AG08396 (cell line): ENCODE data around the gene RNF6.
"Not testable (repeated sequence)": the region's sequence is repeated elsewhere in the genome, so short reads cannot be mapped to it uniquely, and the experiment has no call there.

Experiments
- DNase-seq: peaks from one replicate; pipeline ENCODE4 v3.0.0; 2012; ENCODE audit warnings: low spot score, mixed read lengths

Gene RNF6

DNA sequence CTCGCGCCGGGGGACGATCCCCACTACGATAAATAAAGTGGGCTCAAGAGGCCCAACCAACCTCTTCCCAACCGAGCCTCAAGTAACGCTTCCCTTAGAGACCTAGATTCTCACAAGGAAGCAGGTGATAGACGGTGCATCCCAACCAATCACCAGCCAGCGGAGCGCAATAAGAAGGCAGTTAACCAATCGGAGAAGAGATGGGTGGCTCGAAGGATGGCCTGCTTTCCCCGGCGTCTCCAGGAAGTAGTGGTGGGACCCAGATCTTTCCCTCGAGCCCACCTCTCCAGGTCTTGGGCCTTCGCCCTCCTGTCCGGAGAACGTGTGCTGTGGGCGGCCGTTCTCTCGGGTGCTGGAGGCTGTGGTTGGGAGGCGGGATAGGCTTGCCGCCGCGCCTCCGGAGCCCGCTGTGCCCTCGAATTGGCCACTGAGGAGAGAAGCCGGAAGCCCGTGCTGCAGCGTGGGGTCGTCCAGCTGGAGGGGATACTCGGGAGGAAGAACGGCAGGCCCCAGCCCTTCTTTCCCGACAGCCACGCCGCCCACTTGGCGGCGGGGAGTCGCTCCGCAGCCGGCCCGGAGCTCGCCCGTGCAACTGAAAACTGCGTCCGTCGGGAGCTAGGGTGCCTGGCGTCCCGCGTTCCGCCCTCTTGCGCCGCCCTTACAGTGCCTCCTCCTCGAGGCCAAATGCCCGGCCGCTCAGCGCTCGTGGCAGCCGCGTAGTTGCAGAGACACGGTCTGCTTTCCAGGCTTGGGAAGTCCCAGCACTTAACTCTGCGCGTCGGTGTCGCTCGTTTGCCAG lies at the start of gene RNF6:
Gene RNF6, minus strand, starts transcription at position 594 of the 799 bp plus-strand sequence. CDS start 2,665 bp downstream, outside the sequence.
- peak; percentile 98 for DNase-seq

DNA sequence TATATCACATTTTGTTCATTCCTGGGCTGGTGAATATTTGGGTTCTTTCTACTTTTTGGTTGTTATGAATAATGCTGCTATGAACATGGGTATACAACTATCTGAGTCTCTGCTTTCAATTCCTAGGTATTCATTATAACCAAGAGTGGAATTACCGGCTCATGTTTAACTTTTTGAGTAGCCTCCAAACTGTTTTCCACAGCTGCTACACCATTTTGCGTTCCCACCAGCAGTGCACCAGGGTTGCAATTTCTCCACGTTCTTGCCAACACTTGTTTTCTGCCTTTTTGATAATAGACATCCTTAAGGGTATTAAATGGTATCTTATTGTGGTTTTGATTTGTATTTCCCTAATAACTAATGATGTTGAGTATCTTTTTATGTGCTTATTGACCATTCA lies 48.6 kb upstream of the RNF6 start:
- DNase-seq, result no peak

DNA sequence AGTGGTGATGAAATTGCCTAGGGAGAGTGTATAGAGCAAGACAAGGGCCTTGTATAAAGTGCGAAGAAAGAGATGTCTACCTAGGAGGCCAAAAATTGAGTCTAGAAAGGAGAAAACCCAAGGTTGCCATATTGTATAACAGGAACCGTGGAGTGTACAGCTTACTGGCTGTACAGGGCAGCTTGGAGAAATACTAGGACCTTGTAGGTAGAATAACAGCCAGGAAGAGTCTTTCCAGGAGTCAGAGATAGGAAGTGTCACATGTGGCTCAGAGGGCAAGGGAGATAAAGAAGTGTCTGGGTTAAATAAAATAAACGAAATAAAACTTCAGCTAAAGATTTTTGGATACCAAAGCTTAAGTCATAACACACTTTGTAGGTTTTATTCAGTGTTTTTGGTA lies 44.2 kb upstream of the RNF6 start:
- DNase-seq, result no peak

DNA sequence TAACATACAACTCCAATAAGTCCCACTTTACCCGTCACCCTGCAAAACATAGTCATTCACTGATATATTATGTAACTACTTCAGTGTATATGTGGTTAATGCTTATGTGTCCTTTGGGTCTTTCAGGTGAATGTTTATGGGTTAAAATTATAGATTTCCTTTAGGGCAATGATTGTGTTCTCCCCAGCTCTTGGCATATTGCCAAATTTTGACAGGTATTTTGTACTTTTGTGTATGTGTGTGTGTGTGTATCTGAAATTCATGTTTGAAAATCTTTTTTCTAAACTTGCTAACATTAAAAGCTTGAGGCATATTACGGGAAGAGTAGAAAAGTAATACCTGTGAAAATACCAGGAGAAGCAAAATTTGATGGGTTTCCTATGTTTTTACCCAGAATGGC lies 40.0 kb upstream of the RNF6 start:
- no peak for DNase-seq

DNA sequence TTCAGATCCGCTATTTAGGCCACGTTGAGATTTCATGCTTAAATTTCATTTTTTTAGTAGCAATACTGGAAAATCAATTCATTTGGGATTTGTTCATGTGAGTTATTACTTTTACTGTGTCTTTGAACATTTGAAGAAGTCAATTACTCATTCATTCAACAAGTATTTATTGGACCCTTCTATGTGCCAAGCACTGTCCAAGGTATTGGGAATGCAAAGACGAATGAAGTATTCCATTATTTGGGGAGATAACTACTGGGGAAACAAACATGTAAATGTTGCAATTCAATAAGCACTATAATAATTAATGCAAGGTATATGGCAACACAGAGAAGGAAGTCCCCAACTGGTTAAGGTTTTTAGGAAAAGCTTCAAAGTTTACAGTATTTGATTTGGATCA lies 37.5 kb upstream of the RNF6 start:
- no peak for DNase-seq

DNA sequence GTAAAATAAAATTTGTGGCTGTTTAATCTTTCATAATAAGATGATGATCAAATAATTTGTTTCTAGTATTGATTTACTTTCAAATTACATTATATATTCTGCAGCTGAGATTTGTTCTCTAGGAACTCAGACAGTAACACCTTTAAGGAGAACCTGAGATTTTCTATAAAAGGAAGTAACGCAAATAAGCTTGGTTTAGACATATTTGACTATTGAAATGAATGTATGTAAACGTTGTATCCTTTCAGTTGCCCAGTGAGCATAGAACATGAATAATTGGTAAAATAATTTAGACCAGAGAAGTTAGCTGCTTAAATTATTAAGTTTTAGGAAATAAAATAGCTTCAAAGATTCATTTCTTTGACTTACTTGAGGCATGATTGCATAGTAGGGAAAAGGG lies 34.9 kb upstream of the RNF6 start:
- no peak for DNase-seq

DNA sequence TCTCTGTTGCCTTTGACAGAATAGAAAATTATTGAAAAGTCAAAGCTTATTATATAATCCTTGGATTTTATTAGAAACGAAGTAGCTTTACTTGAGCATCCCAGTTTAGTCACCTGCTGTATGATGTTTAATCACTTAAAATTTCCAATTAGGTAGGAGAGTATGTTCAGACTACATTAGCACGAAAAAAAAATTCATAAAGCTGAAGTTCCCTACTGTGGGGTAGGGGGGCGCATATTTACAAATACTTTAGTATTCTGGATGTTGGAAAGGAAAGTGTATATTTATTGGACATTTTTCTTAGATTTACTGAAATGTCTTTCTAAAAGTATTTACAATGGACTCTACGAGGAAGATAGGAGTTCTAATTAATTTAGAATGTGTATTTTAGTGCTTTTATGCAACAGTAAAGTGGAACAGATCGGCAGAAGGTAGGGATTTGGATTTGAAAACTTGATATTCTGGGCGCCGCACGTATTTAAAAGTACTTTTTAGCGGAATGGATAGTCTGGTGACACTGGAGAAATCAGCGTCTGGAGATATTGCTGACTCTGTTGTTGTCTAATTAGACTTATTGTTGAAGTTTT lies 33.7 kb upstream of the RNF6 start:
- DNase-seq, result no peak

DNA sequence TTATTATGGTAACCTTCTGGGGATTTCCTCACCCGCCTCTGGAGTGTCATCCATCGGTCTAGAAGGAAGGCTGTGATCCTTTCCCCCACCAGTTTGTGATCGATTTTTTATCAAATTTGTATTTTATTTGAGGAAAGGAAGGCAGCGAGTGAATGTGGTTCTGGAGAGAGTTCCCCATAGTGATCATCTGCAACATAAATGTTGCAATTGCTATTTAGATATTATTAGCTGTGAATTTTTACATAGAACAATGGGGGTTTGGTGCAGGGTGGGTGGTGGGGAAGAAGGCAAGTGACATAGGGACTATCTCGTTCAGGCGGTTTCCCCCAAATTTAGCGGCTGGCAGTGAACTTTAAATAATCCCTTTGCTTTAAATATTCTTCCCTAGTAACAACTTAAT lies 33.0 kb upstream of the RNF6 start:
- no peak for DNase-seq

DNA sequence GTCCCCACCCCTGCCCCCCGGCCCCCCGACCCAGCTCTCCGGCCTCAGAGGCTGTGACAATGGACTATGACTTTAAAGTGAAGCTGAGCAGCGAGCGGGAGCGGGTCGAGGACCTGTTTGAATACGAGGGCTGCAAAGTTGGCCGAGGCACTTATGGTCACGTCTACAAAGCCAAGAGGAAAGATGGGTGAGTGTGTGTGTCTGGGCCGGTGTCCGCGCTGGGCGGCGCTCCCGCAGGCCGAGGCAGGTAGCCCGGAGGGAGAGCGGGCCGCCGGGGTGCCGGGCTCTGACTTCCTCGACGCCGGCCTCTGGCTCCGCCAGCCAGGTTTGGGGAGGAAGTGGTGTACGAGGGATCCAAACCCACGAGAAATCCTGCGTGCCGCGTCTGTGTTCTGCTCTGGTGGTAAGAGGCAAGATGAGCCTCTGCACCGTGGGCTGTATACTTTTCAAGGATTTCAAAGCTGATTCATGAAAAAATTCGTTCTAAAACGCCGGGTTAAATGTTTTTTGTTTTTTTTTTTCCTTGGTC lies 32.5 kb upstream of the RNF6 start:
- peak; percentile 47 for DNase-seq

DNA sequence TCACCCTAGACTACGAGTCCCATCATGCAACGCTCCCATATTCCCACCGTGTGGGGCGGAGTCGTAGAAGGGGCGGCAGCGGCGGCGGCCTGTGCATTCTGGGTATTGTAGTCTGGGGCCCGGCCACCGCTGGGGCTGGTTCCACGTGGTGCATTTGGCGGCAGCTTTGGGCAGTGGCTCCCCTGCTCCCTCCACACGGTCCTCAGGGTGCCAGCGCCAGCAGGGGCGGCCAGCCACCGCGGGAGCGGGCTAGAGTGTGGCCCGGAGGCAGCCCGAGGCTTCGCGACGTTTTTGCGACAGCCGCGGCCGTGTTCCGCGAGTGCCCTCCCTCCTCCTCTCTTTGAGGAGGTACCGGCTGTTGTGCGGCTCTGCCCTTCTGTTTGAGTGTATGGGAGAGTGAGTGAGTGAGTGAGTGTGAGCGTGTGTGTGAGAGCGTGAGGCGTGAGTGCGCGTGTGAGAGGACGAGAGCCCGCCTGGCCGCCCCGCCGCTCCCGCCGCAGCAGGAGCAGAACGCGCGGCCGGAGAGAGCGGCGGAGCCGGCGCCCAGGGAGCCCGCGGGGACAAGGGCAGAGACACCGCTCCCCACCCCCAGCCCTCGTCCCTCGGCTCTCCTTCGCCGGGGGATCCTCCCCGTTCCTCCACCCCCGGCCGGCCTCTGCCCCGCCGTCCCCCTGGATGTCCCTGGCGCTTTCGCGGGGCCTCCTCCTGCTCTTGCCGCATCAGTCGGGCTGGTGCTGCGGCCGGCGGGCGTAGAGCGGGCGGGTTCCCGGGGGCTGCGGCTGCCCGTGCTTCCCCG lies 31.9 kb upstream of the RNF6 start, which contains the start of gene CDK8:
Gene CDK8, plus strand, starts transcription at position 343 of the 796 bp plus-strand sequence. CDS start 513 bp downstream, outside the sequence.
- DNase-seq, result peak; percentile 89

DNA sequence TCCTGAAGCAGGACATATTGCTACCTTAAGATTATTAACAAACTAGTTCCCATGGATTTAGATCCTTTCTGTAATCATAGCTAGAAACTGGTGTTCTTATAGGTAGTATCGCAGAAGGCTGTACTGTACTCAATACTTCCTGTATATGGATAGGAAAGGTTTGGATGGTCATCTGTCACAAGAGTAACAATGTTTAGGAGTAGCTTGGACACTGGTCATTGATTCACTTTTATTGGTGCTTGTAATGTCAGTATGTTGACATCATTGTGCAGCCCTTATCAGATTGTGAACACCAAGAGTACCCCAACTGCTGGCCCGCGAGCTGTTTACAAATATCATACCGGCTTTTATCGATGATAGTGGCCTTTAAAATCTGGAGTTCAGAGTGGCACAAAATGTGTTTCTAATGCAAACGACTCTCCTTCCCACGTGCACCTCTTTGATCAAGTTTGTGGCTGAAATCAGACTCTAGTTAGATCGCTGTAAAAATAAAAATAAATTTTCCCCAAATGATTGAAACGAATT lies 31.2 kb upstream of the RNF6 start:
- DNase-seq, result no peak

DNA sequence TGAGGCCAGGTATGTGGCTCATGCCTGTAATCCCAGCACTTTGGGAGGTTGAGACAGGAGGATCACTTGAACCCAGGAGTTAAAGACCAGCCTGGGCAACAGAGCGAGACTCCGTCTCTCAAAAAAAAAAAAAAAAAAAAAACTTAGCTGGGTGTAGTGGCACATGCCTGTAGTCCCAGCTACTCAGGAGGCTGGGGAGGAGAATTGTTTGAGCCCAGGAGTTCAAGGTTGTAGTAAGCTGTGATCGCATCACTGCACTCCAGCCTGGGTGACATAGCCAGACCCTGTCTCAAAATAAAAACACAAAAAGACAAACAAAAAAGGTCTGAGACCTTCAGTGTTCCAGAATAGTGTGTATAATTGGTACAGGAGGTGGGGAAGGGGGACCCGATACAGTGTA lies 29.9 kb upstream of the RNF6 start:
- not testable (repeated sequence) for DNase-seq

DNA sequence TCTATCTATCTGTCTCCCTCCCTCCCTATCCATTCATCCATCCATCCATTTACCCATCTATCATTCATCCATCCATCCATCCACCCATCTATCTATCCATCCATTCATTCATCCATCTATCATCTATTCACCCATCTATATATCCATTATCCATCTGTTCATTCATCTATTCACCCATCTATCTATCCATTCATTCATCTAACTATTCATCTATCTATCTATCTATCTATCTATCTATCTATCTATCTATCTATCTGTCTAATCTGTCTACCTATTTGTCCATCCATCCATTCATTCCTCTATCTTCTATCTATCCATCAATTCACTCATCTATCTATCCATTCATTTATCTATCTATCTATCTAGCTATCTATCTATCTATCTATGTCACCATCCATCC lies 27.4 kb upstream of the RNF6 start:
- no peak for DNase-seq

DNA sequence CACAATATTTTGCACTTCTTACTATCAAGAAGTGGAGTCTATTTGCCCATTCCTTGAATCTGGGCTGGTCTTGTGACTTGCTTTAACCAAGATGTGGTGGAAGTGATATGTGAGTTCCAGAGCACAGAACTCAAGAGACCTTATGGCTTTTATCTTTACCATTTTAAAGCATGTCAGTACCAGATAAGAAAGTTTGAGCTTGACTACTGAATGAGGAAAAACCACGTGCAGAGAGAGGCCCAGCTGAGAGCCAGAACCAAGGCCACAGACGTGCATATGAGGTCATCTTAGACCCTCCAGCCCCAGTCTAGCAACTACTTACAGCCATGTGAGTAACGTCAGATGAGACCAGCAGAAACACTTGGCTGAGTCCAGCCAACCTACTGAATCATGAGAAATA lies 25.5 kb upstream of the RNF6 start:
- DNase-seq, result no peak

DNA sequence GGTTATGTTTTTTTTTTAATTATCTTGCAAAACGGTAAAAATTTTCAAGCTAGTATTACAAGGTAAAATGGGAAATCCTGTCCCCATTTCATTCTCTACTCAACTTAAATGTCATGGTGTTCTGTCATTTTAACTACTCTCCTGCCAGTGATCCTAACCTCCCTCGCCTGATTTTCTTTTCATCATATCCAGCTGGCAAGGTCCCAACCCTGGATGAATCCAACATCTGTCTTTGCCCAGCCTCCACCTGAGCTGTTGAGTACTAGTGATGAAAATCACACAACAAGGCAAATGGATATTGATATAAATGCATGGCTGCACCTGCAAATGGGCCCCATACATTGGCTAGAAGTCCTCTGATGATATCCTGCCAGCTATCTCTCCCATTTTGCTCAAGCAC lies 24.9 kb upstream of the RNF6 start:
- DNase-seq, result no peak

DNA sequence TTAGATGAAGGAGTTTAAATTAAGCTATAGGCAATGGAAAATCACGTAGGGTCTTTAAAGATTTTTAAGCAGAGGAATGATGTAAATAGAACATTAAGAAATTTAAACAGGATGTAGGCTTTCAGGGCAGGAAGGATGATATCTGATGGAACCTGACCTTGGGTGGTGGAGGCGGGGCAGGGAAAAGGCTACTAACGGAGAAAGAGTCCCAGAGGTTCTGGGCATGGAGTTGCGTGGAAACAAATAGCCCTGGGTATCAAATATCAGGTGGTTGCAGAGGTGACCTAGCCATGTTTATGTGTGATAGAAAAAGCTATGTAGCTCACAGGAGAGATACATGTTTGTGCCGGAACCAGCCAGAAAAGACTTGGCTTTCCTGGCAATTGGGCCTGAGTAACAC lies 24.0 kb upstream of the RNF6 start:
- no peak for DNase-seq

DNA sequence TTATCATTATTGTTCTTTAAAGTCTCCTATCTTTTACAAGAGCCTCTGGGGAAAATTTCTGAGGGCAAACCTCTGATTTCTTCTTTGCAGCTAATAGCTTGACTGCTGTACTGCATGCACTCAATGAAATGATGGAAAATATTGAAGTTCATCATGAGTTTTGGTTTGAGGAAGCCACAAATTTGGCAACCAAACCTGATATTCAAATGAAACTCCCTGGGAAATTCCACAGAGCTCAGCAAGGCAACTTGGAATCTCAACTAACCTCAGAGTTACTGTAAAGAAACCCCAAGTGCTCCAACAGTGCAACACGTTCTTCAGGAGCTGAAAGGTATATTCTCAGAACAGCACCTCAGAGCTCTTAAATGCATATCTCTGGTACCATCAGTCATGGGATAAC lies 14.2 kb upstream of the RNF6 start:
- DNase-seq, result no peak

DNA sequence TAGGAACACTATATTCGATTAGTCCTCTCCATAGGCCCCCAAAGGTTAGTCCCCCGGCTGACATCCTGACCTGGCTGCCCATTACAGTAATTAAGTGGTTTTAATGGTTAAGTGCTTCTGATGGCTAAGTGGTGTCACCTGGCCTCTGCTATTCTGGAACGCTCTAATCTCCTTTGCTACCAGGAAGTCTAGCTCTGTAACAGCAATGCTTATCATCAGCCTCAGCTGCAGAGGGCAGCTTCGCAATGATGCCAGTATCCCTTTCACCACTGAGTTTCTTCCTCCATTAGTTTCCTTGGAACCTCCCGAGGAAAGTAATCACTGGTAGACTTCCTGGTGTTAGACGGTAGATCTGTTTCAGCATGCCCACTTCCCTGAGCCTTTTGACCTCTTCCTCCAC lies 8.6 kb upstream of the RNF6 start:
- no peak for DNase-seq

DNA sequence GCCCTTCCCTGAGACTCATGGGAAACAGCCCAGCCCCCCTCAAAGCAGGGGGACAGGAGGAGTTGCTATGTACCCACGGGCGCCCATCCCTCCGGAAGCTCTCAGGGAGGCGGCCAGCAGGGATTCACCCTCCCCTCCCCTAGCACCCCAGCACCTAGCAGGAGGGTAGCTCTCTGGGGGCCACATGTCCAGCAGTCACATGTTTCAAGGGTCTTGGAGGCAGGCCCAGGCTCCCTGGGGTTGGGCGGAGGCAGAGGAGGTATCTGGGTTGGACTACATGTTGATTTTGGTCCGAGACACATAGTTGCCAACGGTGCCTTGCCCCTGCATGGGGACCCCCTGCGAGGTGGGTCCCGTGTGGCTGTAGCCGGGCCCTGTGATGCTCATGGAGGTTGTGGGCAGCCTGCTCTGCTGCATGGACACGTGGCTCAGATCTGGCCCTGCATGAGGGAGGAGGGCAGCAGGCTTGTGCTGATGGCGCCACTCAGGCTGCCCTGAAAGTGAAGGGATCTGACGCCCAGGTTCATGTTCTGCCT lies 7.0 kb upstream of the RNF6 start:
- no peak for DNase-seq

DNA sequence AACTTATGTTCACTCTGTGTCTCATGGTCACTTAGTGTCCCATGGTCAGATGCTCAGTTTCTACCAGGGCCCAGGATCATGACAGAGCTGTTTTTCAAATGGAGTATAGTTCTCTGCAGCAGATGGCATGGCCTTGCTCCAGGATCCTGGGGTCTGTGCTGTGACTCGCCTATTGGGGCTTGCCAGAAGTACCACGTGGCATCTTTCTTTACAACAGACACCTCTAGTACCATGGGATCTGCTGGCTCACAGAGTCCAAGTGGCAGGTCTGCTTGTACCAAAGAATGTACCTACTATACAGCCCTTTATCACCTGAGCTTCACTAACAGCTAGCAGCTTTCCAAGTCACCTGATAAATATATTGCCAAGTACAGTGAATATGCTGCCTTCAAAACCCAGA lies 6.0 kb upstream of the RNF6 start:
- no peak for DNase-seq

DNA sequence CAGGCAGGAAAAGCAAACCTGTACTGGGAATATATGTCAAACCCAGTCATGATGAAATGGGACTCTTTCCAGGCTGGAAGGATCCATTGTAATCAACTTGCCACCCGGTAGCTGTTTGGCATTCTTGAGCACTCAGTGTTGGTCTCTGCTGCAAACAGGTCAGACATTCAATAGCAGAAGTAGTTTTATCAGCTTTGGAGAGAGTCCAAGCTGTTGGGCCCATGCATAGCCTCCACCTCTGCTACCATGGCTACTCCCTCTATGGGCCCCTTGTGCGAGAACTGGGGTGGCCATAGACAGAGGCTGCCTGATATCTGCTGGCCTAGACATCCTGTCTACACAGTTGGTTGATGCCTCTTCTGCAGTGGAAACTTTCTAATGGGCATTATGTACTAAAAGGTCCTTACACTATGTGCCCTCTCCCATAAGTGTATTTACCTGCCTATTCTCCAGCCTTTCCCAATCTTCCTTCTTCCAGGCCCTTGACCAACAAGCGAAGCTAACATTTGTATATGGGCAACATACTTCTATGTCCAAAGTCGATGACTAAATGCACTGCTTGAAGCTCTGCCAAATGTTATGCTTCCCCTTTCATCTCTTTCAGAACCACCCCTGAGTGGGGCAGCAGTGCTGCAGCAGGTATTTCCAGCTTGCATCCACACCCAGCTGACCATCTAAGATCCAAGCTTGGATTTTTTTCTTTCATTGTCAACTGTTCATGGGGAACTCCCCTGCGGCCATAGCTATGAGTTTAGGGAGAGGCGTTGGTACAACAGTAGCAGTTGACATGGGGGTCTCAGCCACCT lies 5.3 kb upstream of the RNF6 start:
- DNase-seq, result no peak
